HepG2 (cell line): ENCODE results near the gene URAD. TPM values are rescaled to one million over a fixed set of nuclear protein-coding genes. Genes with fewer than 3 reads are reported as not detected.

Source experiments
- ARID2 ChIP-seq: sonication (generic); formaldehyde crosslinking; IDR thresholded peaks from 2 replicates; pipeline ENCODE4 v1.8.1; 2022; ENCODE audit warnings: mild to moderate bottlenecking, missing genetic modification reagents, borderline replicate concordance
- BORCS8-MEF2B ChIP-seq: sonication (generic); formaldehyde crosslinking; IDR thresholded peaks from 2 replicates; pipeline ENCODE4 v1.8.0; 2022; ENCODE audit warnings: mild to moderate bottlenecking, missing genetic modification reagents
- E2F1 ChIP-seq: sonication (generic); formaldehyde crosslinking; IDR thresholded peaks from 2 replicates; pipeline ENCODE4 v1.5.0; 2020; ENCODE audit warnings: missing genetic modification reagents
- GATAD1 ChIP-seq: IDR thresholded peaks from 2 replicates; pipeline ENCODE4 v1.6.1; 2016; ENCODE audit warnings: missing genetic modification reagents, missing compliant biosample characterization
- JUN ChIP-seq: sonication (generic); formaldehyde crosslinking; IDR thresholded peaks from 2 replicates; pipeline ENCODE4 v1.4.0; 2020; ENCODE audit warnings: mild to moderate bottlenecking, missing genetic modification reagents
- KDM2A ChIP-seq: sonication (generic); formaldehyde crosslinking; IDR thresholded peaks from 2 replicates; pipeline ENCODE4 v1.4.0; 2020; ENCODE audit warnings: low read depth, missing genetic modification reagents, borderline replicate concordance
- REPIN1 ChIP-seq: sonication (generic); formaldehyde crosslinking; IDR thresholded peaks from 2 replicates; pipeline ENCODE4 v1.8.0; 2022; ENCODE audit warnings: missing genetic modification reagents, low read depth, mild to moderate bottlenecking, borderline replicate concordance
- SOX13 ChIP-seq, 3 experiments: fragments of 450-650 bp in 1 of 3; sonication (generic) in 1 of 3; formaldehyde crosslinking in 1 of 3; IDR thresholded peaks in 2 of 3; conservative IDR thresholded peaks in 1 of 3; 2 replicates each; pipeline versions ENCODE4 v1.5.0 to v1.6.1; 2016 to 2020; ENCODE audit warnings: antibody characterized with exemption in 1 of 3, mild to moderate bottlenecking in 1 of 3, missing compliant biosample characterization in 1 of 3, missing genetic modification reagents in 1 of 3, moderate library complexity in 1 of 3
- U2AF1 ChIP-seq: fragments of 200-400 bp; formaldehyde crosslinking; optimal IDR thresholded peaks from 2 replicates; pipeline ENCODE3; 2017; ENCODE audit warnings: mild to moderate bottlenecking, low read depth, low read length
- ZNF446 ChIP-seq: sonication (generic); formaldehyde crosslinking; IDR thresholded peaks from 2 replicates; pipeline ENCODE4 v1.5.0; 2020; ENCODE audit warnings: mild to moderate bottlenecking, missing genetic modification reagents
- ZNF563 ChIP-seq: sonication (generic); formaldehyde crosslinking; IDR thresholded peaks from 2 replicates; pipeline ENCODE4 v1.8.0; 2022; ENCODE audit warnings: mild to moderate bottlenecking, moderate library complexity, missing genetic modification reagents
- ZNF589 ChIP-seq: sonication (generic); formaldehyde crosslinking; conservative IDR thresholded peaks from 2 replicates; pipeline ENCODE4 v1.8.0; 2022; ENCODE audit warnings: mild to moderate bottlenecking, moderate library complexity, missing genetic modification reagents
- ZZZ3 ChIP-seq: sonication (generic); formaldehyde crosslinking; IDR thresholded peaks from 2 replicates; pipeline ENCODE4 v1.4.0; 2020; ENCODE audit warnings: missing genetic modification reagents, mild to moderate bottlenecking, borderline replicate concordance
- polyA plus RNA-seq, 8 experiments: library from polyadenylated mRNA; depleted of rRNA in 3 of 8; stranded (reverse) in 7 of 8; unstranded in 1 of 8; fragments of >200 nt; fragmentation: Illumina TruSeq in 4 of 8; extraction: Trizol in 4 of 8; gene quantifications; 2 replicates each; pipeline versions ENCODE4 v1.2.1 to v1.2.3, GENCODE V29; 2011 to 2016; ENCODE audit warnings: low read depth in 4 of 8, missing spikeins in 1 of 8, mixed read lengths in 1 of 8; ENCODE audit not compliant: insufficient read depth in 1 of 8
- total RNA-seq, 5 experiments: library from RNA; depleted of rRNA; stranded (reverse); fragments of >200 nt; fragmentation: Illumina TruSeq; extraction: Trizol; gene quantifications; 2 replicates each; pipeline ENCODE4 v1.2.3, GENCODE V29; 2016; ENCODE audit warnings: low read depth in 1 of 5
- TF ChIP-seq, protein P1 (sequence below): sonication (generic); formaldehyde crosslinking; IDR thresholded peaks from 2 replicates; pipeline ENCODE4 v1.4.0; 2020; ENCODE audit warnings: missing genetic modification reagents
- TF ChIP-seq, protein P2 (sequence below): sonication (generic); formaldehyde crosslinking; IDR thresholded peaks from 2 replicates; pipeline ENCODE4 v1.4.0; 2020; ENCODE audit warnings: low read depth, mild to moderate bottlenecking, missing genetic modification reagents
- TF ChIP-seq, protein P3 (sequence below), 2 experiments: IDR thresholded peaks; 2 replicates each; pipeline ENCODE4 v1.6.1; 2011 to 2012; ENCODE audit warnings: low read length in 2 of 2, borderline replicate concordance in 1 of 2, low read depth in 1 of 2, mild to moderate bottlenecking in 1 of 2, moderate library complexity in 1 of 2

The URAD gene
- total and polyA plus RNA-seq, 2 of the 13 experiments (the other 11 are each of a cell fraction or from before 2014, with no cell fraction given) = not detected

DNA sequence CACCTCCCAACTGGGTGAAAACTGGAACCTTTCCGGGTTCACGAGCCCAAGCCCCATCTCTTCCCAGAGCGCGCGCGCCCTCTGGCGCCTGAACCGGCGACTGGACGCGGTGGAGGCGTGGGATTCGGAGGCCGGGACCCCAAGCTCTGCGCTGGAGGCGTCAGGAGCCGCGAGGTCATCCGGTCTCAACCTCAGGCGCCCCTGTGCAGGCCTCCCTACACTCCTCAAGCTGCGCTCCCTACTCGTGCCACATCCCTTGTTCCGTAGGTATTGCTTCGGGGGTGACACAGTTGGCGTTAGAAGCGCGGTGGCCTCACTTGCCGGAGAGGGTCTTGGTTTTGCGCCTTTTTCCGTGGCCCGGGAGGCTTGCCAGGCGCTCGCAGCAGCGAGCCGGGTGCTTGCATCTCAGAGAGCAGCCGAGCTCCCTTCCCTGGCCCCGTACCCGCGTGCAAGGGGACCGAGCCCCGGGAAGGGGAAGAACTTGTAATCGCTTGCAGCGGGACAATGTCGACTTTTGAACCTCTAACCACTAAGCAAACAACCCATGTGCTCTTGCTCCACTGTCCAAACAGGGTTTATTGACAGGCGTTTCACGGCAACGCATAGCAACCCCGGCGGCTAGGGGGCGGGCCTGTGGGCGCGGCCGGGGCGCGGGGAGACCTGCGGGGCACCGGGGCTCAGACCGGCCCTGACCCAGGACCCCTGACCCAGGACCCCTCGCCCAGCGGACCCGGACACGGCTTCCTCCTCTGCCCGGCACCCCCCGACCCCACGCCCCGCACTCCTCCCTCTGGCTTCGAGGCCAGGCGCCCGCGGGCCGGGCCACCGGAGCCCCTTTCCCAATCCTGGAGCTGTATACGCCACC lies 27.9 kb downstream of the URAD start (continued):
- TF ChIP-seq E2F1 (CRISPR knock-in tag) (peak; percentile 66), ZNF589 (peak; percentile 23; the same call in 1 of the 2 replicates), GATAD1 (no peak), U2AF1 (peak; percentile 14), REPIN1 (CRISPR knock-in tag) (peak; percentile 81), ZZZ3 (CRISPR knock-in tag) (peak; percentile 71; the same call in 1 of the 2 replicates), JUN (peak; percentile 48; the same call in 1 of the 2 replicates), BORCS8-MEF2B (CRISPR knock-in tag) (no peak; the same call in 1 of the 2 replicates), KDM2A (CRISPR knock-in tag) (peak; percentile 77), ZNF446 (CRISPR knock-in tag) (no peak), ARID2 (CRISPR knock-in tag) (no peak), ZNF563 (CRISPR knock-in tag) (peak; percentile 44; the same call in 1 of the 2 replicates), SOX13 (IDR thresholded peaks at IDR 0.05) (peak; percentile 87), SOX13 (CRISPR knock-in tag; conservative IDR thresholded peaks at IDR 0.05 in 1 of 2, IDR thresholded peaks at IDR 0.05 in 1 of 2) (peak in 1 of 2 experiments; percentile 96; a peak in 2 of 4 replicates)
- TF ChIP-seq, protein P1, sequence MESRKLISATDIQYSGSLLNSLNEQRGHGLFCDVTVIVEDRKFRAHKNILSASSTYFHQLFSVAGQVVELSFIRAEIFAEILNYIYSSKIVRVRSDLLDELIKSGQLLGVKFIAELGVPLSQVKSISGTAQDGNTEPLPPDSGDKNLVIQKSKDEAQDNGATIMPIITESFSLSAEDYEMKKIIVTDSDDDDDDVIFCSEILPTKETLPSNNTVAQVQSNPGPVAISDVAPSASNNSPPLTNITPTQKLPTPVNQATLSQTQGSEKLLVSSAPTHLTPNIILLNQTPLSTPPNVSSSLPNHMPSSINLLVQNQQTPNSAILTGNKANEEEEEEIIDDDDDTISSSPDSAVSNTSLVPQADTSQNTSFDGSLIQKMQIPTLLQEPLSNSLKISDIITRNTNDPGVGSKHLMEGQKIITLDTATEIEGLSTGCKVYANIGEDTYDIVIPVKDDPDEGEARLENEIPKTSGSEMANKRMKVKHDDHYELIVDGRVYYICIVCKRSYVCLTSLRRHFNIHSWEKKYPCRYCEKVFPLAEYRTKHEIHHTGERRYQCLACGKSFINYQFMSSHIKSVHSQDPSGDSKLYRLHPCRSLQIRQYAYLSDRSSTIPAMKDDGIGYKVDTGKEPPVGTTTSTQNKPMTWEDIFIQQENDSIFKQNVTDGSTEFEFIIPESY (CRISPR knock-in tag) = no peak
- TF ChIP-seq, protein P2, sequence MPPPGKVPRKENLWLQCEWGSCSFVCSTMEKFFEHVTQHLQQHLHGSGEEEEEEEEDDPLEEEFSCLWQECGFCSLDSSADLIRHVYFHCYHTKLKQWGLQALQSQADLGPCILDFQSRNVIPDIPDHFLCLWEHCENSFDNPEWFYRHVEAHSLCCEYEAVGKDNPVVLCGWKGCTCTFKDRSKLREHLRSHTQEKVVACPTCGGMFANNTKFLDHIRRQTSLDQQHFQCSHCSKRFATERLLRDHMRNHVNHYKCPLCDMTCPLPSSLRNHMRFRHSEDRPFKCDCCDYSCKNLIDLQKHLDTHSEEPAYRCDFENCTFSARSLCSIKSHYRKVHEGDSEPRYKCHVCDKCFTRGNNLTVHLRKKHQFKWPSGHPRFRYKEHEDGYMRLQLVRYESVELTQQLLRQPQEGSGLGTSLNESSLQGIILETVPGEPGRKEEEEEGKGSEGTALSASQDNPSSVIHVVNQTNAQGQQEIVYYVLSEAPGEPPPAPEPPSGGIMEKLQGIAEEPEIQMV (CRISPR knock-in tag) = peak; percentile 67; the same call in 1 of the 2 replicates
- TF ChIP-seq, protein P3, sequence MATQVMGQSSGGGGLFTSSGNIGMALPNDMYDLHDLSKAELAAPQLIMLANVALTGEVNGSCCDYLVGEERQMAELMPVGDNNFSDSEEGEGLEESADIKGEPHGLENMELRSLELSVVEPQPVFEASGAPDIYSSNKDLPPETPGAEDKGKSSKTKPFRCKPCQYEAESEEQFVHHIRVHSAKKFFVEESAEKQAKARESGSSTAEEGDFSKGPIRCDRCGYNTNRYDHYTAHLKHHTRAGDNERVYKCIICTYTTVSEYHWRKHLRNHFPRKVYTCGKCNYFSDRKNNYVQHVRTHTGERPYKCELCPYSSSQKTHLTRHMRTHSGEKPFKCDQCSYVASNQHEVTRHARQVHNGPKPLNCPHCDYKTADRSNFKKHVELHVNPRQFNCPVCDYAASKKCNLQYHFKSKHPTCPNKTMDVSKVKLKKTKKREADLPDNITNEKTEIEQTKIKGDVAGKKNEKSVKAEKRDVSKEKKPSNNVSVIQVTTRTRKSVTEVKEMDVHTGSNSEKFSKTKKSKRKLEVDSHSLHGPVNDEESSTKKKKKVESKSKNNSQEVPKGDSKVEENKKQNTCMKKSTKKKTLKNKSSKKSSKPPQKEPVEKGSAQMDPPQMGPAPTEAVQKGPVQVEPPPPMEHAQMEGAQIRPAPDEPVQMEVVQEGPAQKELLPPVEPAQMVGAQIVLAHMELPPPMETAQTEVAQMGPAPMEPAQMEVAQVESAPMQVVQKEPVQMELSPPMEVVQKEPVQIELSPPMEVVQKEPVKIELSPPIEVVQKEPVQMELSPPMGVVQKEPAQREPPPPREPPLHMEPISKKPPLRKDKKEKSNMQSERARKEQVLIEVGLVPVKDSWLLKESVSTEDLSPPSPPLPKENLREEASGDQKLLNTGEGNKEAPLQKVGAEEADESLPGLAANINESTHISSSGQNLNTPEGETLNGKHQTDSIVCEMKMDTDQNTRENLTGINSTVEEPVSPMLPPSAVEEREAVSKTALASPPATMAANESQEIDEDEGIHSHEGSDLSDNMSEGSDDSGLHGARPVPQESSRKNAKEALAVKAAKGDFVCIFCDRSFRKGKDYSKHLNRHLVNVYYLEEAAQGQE (IDR thresholded peaks at IDR 0.05; ENCODE audit: borderline replicate concordance in 1 of 2, low read depth in 1 of 2, low read length in 2 of 2) = peak in 1 of 2 experiments; percentile 75; a peak in 2 of 4 replicates
